Suprapubic skin (tissue), 4 donors: ENCODE measurements around the gene C4B.
"Not testable (repeated sequence)": the region's sequence is repeated elsewhere in the genome, so short reads cannot be mapped to it uniquely, and the experiment has no call there.

Source experiments
- POLR2A ChIP-seq, 2 donors: fragments of 450-650 bp; IDR thresholded peaks; one replicate each; pipeline ENCODE4 v1.6.1; 2017; ENCODE audit warnings: antibody characterized with exemption in 2 of 2, mild to moderate bottlenecking in 2 of 2, moderate library complexity in 2 of 2
- POLR2AphosphoS5 ChIP-seq, 3 donors: sonication (generic); formaldehyde crosslinking; IDR thresholded peaks; one replicate each; pipeline ENCODE4 v1.6.1; 2017; ENCODE audit warnings: antibody characterized with exemption in 3 of 3
- TF ChIP-seq, protein P1 (sequence below), 2 donors: fragments of 200-600 bp in 1 of 2; fragments of 450-650 bp in 1 of 2; sonication (generic) in 1 of 2; IDR thresholded peaks; one replicate each; pipeline ENCODE4 v1.5.1; 2016 to 2019; ENCODE audit warnings: antibody characterized with exemption in 2 of 2, mild to moderate bottlenecking in 1 of 2, moderate library complexity in 1 of 2

DNA sequence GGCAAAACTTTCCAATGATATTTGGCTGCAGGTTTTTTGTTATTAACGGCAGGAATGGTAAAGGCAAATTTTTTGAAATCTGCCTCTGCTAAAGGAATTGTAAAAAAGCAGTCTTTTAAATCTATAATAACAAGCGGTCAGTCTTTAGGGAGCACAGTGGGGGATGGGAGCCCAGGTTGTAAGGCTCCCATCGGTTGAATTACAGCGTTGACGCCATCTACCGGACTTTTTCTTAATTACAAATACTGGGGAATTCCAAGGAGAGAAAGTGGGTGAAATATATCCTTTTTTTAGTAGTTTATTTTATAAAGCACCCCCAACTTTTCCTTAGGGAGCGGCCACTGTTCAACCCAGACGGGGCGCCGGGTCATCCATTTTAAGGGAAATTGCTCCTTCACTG is 25.2 kb upstream of the C4B start:
- TF ChIP-seq POLR2AphosphoS5, POLR2A (IDR thresholded peaks at IDR 0.05): not testable (repeated sequence)
- TF ChIP-seq, protein P1, sequence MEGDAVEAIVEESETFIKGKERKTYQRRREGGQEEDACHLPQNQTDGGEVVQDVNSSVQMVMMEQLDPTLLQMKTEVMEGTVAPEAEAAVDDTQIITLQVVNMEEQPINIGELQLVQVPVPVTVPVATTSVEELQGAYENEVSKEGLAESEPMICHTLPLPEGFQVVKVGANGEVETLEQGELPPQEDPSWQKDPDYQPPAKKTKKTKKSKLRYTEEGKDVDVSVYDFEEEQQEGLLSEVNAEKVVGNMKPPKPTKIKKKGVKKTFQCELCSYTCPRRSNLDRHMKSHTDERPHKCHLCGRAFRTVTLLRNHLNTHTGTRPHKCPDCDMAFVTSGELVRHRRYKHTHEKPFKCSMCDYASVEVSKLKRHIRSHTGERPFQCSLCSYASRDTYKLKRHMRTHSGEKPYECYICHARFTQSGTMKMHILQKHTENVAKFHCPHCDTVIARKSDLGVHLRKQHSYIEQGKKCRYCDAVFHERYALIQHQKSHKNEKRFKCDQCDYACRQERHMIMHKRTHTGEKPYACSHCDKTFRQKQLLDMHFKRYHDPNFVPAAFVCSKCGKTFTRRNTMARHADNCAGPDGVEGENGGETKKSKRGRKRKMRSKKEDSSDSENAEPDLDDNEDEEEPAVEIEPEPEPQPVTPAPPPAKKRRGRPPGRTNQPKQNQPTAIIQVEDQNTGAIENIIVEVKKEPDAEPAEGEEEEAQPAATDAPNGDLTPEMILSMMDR (IDR thresholded peaks at IDR 0.05) = not testable (repeated sequence)
